HCT116 (cell line): ENCODE data around the gene ZCCHC13.

Experiments used
- CEBPB ChIP-seq: IDR thresholded peaks from 2 replicates; pipeline ENCODE4 v1.6.1; 2012; ENCODE audit warnings: low read depth
- CTCF ChIP-seq, 3 experiments: fragments of 200-600 bp in 1 of 3; sonication (generic) in 1 of 3; IDR thresholded peaks in 2 of 3; conservative IDR thresholded peaks in 1 of 3; 2 replicates each; pipeline ENCODE4 v1.5.1; 2012 to 2017; ENCODE audit warnings: low read depth in 2 of 3, low read length in 2 of 3, antibody characterized with exemption in 1 of 3, borderline replicate concordance in 1 of 3, control low read depth in 1 of 3, mild to moderate bottlenecking in 1 of 3, mixed read lengths in 1 of 3, mixed run types in 1 of 3, moderate library complexity in 1 of 3; ENCODE audit not compliant: insufficient read depth in 1 of 3
- EZH2phosphoT487 ChIP-seq: fragments of 200-600 bp; IDR thresholded peaks from 2 replicates; pipeline ENCODE4 v1.6.1; 2018; ENCODE audit warnings: antibody characterized with exemption, borderline replicate concordance
- POLR2AphosphoS5 ChIP-seq: IDR thresholded peaks from 2 replicates; pipeline ENCODE4 v1.6.1; 2011; ENCODE audit warnings: mild to moderate bottlenecking, low read depth, low read length, moderate library complexity

- TF ChIP-seq POLR2AphosphoS5, result no peak
- TF ChIP-seq CTCF (IDR thresholded peaks at IDR 0.05 in 2 of 3, conservative IDR thresholded peaks at IDR 0.05 in 1 of 3; ENCODE audit: borderline replicate concordance in 1 of 3, insufficient read depth in 1 of 3, low read depth in 2 of 3, low read length in 2 of 3), result no peak
- TF ChIP-seq EZH2phosphoT487, result no peak
- TF ChIP-seq CEBPB, result no peak
Observed at GRCh38 chrX:74280759-74281158, 23.2 kb upstream of the ZCCHC13 start.
